CD1c-positive myeloid dendritic cell (primary cell): ENCODE measurements around the gene NFATC1.

ENCODE experiments used
- DNase-seq: peaks from one replicate; pipeline ENCODE4 v3.0.0-alpha.2; 2016; ENCODE audit errors: extremely low spot score

NFATC1 gene

DNA sequence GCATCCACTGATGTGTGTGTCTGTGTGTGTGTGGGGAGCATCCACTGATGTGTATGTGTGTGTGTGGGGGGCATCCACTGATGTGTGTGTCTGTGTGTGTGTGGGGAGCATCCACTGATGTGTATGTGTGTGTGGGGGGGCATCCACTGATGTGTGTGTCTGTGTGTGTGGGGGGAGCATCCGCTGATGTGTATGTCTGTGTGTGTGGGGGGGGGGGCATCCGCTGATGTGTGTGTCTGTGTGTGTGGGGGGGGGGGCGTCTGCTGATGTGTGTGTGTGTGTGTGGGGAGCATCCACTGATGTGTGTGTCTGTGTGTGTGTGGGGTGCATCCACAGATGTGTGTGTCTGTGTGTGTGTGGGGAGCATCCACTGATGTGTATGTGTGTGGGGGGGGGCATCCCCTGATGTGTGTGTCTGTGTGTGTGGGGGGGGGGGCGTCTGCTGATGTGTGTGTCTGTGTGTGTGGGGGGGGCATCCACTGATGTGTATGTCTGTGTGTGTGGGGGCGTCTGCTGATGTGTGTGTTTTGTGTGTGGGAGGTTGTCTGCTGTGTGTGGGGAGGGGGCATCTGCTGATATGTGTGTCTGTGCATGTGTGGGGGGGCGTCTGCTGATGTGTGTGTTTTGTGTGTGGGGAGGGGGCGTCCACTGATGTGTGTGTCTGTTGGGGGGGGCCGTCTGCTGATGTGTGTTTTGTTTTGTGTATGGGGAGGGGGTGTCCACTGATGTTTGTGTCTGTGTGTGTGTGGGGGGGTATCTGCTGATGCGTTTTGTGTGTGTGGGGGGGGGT lies 125.9 kb downstream of the NFATC1 start:
- no peak for DNase-seq

DNA sequence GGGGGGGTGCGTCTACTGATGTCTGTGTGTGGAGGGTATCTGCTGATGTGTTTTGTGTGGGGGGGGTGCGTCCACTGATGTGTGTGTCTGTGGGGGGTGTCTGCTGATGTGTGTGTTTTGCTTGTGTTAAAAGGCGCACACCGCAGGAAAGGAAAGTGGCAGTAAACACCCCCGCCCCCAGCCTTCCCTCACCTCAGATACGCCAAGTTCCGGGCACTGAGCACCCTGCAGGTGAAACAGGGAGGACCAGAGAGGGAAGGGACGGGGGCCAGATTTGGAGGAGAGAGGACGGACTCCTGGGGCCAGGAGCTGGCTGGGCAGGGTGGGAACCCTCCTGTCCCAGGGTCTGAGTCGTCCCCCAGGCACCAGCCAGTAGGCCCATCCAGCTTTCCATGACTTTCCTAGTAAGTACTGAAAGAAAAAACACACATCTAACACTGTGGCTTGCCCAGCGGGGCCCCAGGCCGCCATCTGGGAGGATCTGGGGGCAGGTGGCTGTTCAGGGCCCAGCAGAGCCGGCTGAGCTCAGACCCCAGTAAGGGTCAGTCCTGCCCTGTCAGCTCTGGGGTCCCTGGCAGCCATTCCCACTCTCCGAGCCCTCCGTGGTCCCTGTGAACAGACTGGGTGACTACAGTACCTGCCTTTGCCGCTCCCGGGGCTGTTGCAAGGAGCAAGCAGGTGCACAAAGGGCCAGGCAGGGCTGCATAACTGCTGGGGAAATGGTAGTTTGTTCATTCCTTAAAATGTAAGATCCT lies 126.9 kb downstream of the NFATC1 start:
- DNase-seq: no peak

DNA sequence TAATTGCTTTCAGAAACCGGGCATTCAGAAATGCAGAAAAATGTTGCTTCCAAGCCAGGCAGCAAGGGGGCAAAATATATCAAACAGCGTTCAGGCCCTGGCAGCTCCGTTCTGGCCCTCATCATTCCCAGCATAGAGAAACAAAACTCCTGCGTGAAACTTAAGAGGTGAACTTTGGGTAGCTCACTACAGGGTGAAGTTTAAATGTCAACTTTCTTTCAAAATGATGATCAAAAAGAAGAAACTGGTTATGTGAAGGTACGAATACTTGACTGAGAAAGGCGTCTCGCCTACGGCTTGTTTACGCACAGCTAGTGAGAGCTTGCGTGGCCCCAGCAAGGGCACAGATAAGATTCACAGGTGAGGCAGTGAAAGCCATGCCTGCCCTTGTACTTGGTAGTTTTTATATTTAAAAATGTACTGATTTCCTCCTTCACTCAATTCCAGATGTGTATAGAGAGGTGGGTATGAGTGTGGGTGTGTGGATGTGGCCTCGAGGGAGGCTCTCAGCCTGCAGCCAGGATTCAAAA lies 127.5 kb downstream of the NFATC1 start:
- no peak for DNase-seq

DNA sequence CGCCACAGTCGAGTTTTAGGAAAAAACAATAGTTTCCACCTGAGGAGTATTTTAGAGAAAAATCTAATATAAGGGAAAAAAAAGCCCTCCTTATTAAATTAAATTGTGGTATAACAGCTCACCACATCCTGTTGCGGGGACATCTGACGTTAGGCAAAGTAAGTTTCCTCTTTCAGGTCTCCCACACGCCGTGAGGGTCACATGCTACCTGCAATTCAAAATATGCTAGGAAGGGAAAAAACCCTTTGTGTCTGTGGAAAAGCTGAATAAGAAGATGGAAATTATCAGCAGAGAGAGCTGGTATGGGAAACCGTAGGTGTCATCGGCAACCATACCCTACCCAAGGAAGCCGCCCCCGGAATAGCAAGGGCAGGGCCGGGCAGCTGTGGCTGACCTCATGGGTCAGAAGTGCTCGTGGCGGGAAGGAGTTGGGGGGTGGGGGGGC lies 128.0 kb downstream of the NFATC1 start:
- peak; percentile 91 for DNase-seq

DNA sequence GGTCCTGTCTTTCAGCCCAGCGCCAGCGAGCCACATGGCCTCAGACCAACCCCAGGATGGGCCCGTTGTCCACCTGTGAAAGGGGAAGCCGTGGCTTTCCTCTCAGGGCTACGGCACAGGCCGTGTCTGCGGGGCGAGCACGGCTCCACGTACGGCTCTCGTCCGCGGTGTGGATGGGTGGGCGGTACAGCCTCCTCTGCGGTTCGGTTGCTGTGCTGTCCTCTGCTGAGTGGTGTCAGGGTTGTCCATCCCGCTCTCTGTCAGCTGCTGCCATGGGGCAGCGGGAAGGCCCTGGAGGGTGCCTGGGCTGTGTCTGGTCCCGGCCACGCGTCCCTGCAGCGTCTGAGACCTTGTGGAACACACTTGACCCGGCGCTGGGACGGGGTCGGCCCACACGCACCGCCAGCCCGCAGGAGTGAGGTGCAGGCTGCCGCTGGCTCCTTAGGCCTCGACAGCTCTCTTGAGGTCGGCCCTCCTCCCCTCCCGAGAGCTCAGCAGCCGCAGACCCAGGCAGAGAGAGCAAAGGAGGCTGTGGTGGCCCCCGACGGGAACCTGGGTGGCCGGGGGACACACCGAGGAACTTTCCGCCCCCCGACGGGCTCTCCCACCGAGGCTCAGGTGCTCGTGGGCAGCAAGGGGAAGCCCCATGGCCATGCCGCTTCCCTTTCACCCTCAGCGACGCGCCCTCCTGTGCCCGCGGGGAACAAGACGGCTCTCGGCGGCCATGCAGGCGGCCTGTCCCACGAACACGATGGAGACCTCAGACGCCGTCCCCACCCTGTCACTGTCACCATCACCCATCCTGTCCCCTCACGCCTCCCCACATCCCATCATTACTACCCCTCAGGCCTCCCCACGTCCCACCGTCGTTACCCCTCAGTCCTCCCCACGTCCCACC lies 128.7 kb downstream of the NFATC1 start:
- DNase-seq: no peak

DNA sequence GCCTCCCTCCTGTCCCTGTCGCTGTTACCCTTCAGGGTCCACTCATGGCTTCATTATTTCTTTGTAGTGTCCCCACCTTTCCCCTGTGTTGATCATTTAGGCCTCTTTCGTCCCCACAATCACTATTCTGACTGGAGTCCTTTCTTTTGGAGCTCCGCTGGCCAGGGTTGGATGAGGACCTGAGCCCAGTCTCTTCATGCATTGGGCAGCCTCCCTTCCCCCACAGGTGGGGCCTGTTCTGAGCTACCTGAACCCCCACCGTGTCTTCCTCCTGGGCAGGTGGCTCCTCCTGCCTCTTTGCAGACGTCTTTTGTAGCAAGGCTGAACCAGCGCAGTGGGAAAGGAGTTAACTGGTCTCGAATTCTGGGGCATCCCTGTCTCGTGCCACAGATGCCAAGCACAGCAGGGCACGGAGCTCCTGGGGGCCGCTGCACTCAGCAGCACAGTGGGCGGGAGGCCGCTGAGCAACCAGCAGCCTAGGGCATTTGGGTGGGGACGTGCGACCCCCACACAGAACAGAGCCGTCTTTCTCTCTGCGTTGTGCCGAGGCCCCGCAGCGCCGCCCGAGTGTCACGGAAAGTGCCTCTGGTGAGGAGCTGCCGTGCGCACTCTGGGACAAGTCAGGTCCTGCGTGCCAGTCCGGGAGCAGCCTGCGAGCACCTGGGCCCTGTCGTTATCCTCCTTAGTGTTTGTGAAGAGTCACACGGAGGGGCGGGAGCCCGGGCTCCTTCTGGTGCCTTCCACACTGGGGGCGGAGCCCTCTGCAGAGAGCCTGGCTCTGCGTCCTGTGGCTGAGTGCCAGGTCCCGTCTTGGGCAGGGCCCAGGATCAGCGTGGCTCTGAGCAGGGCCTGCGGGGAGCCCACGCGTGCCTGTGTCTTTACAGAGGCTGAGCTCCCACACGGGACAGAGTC lies 130.1 kb downstream of the NFATC1 start:
- DNase-seq: no peak

DNA sequence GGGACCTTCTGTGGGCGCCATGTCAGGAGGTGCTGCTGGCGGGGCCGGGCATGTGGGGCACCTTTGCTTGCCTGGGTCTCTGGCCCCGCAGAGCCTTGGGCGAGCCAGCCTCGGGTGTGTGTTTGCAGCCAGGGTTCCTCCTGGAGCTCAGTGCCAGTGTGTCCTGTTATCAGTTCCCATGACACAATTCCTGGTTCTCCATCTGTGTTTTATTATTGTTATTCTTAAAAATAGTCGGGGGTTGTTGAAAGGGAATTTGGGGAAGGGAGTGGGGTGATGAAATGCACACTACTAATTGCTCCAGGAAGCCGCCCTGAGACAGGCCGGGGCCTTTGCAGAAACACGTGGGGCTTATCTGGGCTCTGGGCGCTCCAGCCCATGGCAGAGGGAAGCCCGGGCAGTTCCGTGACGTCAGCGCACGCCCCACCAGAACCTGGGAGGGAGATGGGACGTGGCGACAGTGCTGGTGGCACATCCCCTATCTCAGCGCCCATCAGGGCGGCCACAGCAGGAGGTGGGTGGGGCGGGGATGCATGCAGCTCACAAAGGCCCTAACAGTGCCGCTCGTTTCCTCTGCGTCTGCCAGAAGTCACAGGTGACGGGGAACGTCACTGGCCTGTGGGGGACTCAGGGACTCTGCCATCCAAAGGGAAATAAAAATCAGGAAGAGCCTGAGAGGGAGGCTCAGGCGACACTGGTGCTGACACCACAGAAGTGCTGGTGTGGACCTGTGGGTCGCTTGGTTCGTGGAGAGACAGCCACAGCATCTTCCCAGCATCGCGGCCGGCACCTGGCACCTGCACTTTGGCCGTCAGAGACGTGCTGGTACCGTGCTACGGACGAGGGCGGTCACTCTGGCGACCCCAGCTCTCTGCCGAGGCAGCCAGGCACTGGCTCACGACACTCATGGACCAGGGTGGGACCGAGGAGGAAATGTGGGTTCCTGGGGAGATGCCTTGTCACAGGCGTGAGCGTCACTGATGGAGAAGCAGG lies 131.0 kb downstream of the NFATC1 start:
- no peak for DNase-seq

DNA sequence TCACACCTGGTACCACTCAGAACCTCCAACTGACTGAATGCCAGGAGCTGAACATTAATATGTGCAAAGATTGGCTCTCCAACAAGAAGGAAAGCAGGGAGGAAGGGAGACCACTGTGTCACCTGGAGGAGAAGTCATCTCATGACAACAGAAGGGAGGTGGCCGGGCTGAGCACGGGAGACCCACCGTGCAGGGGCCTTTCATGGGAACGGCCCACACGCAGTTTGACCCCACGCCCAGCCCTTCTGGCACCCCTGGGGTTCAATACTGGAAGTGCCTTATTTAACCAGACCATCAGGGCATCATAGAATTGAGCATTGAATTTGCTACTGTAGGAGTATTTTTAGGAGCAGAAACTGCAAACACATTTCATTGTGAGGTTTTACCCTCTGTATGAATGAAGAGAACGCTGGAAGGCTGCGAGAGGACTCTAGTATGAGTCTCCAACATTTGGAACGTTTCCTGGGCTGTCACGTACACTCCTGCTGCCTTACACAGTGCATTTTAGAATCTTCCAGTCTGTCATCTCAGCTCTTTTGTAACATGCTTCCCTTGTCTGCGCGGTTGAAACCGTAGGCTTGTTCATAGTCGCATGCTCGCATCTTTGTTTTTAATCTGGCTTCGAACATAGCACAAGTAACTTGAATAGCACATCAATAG lies 132.1 kb downstream of the NFATC1 start:
- no peak for DNase-seq

DNA sequence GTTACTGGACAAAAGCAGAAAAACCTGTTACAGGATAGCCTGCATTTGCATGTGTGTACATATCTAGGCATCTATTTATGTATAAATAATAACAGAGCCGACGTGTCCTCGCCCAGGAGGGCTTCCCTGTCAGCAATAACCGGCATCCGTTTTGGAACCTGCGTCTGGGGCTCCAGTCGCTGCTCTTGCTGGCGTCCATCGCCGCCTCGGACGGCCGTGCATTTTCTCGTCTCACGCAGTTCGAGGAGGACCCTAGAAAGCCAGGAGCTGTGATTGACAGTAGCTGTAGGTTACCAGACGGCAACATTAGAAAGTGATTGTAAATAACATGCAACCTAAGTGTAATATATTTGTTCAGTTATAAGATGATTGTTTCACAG lies 132.6 kb downstream of the NFATC1 start:
- no peak for DNase-seq

DNA sequence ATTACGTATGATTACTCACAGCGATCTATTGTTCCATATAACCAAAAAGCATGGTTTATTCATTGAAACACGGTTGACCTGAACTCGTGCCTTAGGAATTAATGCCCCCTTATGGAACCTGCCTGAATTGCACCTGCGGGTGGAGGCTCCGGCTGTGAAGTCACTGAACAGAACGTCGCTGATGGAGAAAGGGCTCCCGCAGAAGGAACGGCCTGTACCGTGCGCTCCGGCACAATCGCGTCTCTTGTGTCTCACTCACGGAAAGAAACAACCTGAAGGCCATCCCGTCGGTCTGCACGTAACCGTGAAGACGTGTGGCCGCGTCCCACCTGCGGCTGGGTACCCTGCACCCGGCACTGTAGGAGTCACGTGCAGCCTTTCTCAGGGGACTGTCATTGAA lies 133.1 kb downstream of the NFATC1 start:
- peak; percentile 69 for DNase-seq

DNA sequence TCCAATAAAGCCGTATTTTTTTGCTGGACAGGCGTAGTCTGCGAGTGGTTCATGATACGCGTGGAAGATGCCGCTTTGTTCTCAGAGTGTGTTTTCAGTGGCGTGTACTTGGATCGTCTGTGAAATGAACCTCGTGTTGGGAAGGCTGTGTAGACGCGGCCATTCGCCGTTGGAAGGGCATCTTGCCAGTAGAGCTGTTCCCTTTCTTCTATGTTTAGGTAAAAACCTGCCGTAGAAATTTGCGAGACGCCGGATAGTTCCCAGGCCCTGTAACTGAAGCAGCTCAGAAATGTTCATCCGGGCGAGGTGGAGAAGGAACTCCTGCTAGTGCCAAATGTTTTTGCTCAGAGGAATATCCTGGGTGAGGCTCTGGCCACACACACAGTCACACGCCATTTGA lies 133.6 kb downstream of the NFATC1 start:
- DNase-seq: no peak

DNA sequence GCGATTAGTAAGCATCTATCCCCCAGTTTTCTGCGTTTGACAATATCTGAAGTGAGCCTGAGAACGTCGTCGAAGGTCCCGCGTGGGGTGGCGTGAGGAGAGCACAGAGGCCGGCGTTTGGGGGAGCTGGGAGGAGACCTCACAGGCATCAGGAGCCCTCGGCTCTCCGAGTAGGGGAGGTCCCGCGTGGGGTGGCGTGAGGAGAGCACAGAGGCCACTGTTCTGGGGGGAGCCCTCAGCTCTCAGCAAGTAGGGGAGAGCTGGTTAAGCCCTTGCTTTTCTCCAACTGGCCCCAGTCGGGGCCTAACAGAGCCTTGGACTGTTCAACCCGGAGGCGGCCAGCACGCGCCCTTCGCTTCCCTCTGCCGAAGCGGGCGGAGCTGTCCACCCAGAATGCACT lies 134.3 kb downstream of the NFATC1 start:
- DNase-seq: no peak

DNA sequence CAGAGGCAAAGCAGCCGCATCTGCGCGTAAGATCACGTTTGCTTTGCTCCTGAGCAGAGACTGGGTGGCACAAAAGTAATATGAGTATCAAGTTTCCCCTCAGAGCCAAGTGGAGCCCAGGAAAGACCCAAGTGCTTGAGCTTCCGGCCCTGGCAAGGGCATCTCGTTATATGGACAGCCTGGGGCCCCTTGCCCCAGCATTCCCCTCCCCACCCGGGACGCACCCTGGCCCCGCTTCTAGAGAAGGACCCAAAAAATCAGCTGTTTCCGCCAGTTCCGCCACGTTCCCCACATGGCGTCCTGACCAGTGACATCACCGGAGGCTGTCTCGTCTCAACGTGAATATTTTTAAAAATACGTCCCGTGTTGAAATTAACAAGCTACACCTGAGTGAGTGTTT lies 135.1 kb downstream of the NFATC1 start:
- DNase-seq: no peak

DNA sequence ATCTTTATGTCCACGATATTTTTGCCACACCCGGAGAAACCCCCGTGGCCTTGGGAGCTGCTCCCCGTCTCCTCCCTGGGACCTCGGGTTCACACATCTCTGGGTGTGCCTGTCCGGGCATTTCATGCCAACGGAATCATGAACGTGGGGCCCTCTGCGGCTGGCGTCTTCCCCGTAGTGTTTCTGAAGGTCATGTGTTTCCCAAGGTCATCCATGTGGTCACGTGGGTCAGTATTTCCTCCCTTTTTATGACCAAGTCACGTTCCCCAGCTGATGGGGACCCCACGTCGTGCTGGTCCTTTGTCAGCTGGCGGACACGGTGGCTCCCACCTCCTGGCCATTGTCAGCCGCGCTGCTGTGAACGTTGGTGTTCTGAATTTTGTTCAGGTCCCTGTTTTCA lies 135.7 kb downstream of the NFATC1 start:
- DNase-seq: no peak

DNA sequence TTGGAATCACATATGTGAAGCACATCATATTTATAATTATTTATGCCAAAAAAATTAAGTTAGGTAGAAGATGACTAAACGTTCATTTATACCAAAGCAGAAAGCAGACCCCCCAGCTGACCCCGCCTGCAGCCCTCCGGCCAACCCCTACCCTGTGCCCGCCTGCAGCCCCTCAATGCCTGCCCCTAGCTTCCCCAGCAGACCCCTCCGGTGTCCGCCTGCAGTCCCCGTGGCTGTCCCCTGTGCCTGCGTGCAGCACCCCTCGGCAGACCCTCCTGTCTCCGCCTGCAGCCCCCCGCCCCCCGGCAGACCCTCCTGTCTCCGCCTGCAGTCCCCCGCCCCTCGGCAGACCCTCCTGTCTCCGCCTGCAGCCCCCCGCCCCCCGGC lies 136.2 kb downstream of the NFATC1 start:
- no peak for DNase-seq

DNA sequence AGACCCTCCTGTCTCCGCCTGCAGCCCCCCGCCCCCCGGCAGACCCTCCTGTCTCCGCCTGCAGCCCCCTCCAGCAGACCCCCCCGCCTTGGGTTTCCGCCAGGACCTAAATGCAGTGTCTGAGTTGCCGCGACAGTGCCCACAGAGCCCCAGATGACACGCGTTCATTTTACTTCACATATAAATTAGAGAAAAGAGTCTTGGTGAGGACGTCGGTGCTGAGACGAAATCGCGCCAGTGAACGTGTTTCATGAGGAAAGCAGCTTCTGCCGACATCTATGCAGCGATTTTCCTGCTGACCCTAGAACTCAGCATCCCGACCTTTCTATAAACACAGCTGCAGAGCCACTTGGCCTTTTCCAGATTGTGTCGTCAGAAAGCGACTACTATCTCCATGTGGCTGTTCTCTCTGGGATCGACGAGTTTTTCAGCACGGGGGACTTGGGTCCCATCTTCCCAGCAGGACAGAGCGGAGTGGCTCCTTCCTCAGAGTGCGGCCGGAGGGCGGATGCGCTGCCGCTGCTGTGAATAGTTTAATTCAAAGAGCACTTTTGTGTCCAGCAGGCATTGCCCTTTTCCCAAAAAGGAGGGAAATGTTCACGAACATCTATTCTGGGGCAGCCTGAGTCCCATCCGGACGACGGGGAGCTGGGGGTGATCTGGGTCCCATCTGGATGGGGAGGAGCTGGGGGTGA lies 136.7 kb downstream of the NFATC1 start:
- DNase-seq: no peak

DNA sequence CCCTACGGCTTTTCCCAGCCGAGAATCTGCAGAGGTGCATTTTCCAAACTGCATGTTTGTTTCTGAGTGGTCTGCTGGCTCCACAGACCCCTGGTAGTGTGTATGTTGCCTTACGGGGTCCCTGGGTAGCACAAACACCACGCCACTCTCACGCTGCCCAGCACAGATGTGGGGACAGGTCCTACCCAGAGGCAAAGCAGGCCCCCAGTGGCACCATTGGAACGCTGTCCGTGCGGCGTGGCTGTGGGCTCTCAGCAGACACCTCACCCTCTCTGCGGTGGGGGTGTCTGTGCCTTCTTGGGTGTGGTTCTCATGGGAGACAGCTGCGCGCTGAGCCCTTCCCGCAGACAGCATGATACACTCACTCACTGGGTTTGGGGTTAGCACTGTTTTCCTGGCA lies 137.4 kb downstream of the NFATC1 start:
- DNase-seq: no peak

DNA sequence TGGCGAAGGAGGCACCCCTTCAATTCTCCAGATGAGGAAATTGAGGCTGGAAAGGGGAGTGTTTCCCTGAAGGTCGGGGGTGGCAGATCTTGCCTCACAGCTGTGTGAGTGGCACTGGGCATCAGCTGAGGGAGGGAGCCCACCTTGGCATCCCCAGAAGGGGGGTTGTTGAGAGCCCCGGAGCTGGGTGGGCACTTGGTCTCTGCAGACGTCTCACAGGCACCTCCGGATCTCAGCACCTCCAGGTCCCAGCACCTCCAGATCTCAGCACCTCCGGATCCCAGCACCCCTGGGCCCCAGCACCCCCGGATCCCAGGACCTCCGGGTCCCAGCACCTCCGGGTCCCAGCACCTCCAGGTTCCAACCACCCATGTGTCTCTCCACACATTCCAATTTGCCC lies 137.9 kb downstream of the NFATC1 start:
- DNase-seq: no peak

DNA sequence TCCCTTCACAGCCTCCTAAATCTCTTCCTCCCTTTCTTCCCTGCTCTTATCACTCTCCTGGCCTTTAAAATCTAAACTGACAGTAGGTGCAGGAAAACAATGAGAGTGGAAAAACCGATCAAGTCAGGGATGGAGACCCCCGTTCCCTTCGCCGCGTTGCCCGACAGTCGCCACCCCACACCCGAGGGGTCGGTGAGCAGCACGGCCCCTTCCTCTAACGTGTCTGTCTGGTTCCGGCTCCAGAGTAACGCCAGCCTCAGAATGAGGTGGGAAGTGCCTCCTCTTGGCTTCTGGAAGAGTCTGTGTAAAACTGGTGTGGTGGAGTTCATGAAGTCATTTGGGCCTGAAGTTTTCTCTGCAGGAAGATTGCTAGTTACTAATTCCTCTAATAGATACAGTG lies 138.6 kb downstream of the NFATC1 start:
- DNase-seq: no peak
